ENCODE data around the gene CLEC9A.

The CLEC9A gene

DNA sequence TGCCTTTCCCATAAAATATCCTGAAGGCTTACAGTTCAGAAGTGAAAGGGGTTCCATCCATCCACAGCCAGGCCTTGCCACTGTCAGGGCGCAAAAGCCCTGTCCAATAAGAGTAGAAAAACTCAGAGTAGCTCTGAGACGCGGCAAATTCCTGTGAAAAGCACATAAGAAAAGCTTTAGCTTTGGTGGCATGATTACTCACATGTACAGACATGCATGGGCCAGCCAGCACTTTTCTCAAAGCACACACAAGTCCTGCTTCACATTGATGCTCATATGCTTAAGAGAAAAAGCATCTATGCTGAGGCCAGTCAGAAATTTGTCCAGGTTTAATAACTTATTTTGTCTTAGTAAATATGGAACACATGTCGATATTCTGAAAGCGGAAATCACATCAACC is 42.8 kb downstream of the CLEC9A start:
- no peak for DNase-seq (ENCODE audit: extremely low read depth, low read depth)
- TF ChIP-seq, protein P1, sequence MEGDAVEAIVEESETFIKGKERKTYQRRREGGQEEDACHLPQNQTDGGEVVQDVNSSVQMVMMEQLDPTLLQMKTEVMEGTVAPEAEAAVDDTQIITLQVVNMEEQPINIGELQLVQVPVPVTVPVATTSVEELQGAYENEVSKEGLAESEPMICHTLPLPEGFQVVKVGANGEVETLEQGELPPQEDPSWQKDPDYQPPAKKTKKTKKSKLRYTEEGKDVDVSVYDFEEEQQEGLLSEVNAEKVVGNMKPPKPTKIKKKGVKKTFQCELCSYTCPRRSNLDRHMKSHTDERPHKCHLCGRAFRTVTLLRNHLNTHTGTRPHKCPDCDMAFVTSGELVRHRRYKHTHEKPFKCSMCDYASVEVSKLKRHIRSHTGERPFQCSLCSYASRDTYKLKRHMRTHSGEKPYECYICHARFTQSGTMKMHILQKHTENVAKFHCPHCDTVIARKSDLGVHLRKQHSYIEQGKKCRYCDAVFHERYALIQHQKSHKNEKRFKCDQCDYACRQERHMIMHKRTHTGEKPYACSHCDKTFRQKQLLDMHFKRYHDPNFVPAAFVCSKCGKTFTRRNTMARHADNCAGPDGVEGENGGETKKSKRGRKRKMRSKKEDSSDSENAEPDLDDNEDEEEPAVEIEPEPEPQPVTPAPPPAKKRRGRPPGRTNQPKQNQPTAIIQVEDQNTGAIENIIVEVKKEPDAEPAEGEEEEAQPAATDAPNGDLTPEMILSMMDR (IDR thresholded peaks at IDR 0.05; ENCODE audit: low read depth, low read length): no peak

DNA sequence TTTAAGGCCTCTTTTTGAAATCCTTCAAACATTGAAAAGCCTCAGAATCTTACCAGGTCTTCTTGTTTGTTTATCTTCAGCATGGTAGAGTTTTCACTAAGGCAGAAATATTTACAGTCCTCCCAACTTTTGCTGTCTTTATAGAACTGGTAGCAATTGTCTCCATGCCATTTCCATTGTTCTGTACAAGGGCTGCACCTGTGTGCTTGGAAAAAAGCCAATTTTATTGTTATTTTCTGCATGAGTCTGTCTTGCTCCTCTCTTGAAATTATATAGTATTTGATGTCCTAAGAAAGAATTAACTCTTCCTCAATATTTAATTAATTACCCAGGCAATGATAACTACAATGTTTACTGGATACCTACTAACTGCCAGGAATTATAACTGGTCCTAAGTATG is 45.0 kb downstream of the CLEC9A start:
- TF ChIP-seq, protein P1 (IDR thresholded peaks at IDR 0.05; ENCODE audit: low read depth, low read length): no peak
- DNase-seq (ENCODE audit: extremely low read depth, low read depth): no peak

DNA sequence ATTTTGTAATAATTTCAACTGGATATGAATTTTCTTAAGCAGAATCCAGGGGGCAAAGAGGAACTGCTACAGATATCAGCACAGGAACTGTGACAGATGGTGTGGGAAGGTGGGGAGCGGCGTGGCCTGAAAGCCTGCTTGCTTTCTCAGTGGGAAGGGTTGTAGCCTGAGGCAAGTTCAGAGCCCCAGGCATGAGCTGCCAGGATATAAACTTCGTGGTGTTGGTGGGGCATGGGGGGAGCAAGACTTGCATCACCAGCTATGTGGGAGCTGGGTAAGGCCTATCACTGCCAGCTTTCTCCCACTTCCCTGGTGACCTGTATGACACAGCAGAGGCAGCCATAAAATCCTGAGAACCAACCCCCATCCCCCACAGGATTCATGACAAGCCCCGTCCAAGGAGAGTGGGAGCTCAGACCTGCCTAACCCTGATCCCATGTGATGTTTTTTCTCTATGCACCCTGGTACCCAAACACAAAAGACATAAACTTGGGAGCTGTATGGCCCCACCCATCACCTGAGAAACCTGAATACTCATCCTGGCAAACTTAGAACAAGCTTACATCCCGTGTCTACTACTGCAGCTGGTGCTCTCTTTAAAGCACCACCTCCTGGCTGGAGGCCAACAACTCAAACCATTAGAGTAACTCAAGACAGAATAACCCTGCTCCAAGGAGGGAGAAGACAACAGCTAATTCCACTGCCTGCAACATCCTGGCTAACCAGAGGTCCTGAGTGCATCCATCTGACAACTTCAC is 51.8 kb downstream of the CLEC9A start:
- no peak for DNase-seq (ENCODE audit: extremely low read depth, low read depth)
- TF ChIP-seq, protein P1 (IDR thresholded peaks at IDR 0.05; ENCODE audit: low read depth, low read length): no peak

DNA sequence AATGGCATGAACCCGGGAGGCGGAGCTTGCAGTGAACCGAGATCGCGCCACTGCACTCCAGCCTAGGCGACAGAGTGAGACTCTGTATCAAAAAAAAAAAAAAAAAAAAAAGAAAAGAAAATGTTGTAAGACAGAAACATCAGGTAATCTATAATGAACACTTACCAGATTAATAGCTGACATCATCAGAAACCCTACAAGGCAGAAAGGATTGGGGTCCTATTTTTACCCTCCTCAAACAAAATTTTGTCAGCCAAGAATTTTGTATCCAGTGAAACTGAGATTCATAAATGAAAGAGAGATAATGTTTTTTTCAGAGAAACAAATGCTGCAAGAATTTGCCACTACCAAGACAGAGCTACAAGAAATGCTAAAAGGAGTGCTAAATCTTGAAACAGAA is 54.3 kb downstream of the CLEC9A start:
- TF ChIP-seq, protein P1 (IDR thresholded peaks at IDR 0.05; ENCODE audit: low read depth, low read length): no peak
- DNase-seq (ENCODE audit: extremely low read depth, low read depth): no peak

DNA sequence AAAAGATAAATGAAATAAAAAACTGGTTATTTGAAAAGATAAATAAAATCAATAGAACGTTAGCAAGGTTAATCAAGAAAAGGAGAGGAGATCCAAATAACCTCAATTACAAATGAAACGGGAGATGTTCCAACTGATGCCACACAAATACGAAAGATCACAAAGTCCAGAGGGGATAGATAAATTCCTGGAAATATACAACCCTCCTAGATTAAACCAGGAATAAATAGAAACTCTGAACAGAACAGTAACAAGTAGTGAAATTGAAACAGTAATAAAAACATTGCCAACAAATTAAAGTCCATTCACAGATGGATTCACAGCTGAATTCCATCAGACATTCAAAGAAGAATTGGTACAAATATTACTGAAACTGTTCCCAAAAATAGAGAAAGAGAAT is 55.9 kb downstream of the CLEC9A start:
- DNase-seq (ENCODE audit: extremely low read depth, low read depth): no peak
- TF ChIP-seq, protein P1 (IDR thresholded peaks at IDR 0.05; ENCODE audit: low read depth, low read length): no peak

DNA sequence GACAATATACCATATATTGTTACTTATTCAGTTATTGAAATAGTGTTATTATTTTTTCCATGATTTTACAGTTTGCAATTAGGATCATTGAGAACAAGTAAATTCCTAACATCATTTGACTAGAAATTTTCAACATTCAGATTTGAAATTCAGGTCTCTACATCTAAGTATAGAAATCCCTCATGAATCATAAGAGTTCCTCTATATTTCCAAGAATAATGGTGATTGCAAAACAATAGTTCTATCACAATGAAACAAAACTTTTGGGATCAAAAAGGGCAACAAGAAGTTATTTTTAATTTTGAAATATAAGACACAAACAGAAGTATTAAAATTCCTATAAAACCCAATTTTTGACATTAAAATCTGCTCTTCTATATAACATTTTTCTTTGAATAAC is 57.5 kb downstream of the CLEC9A start:
- TF ChIP-seq, protein P1 (IDR thresholded peaks at IDR 0.05; ENCODE audit: low read depth, low read length): no peak
- DNase-seq (ENCODE audit: extremely low read depth, low read depth): no peak

DNA sequence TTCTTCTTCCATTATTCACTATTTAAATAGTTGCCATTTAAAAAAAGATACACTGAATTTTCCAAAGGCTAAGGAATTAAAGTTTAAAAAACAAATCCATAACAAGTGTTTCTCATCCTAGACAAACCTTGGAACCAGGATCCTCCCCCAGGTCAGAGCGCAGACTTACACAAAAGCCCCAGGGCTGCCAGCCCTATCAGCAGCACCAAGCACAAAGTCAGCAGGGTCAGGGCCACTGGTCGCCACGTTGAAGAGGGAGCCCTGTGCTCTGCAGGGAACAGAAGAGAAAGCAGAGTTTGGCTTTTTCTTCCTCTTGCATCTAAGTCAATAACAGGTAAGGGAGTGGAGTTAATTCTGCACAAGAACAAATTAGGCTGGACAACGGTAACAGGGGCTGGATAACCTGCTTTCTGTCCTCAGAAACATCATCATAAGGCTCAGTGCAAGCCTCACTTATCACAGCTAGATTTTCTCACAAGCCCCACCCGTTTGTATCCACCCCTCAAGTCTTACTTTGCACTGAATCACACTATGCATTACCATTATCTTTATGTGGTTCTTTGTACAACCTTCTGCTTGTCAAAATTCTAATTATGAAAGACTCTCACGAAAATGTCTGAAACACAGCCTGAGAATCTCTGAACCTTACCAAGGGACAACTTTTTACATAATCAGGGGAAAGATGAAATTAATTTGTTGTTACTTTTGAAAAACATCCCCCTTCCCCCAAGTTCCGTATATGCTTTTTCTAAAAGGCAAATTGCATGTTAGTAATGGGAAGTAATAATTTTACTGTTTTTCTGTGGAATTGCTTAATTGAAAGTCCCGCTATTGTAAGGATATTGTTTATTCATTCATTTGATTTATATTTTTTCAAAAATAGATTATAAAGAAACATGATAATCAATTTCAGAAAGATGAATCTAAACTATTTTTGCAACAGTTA is 58.7 kb downstream of the CLEC9A start:
- no peak for DNase-seq (ENCODE audit: extremely low read depth, low read depth)
- TF ChIP-seq, protein P1 (IDR thresholded peaks at IDR 0.05; ENCODE audit: low read depth, low read length): no peak

Data from AG09319 (cell line).